Osteocyte (in vitro differentiated cells): ENCODE data around the gene MYO9A. TPM values are rescaled to one million over a fixed set of nuclear protein-coding genes. Genes with fewer than 3 reads are reported as not detected.

Experiments
- DNase-seq: peaks from one replicate; pipeline ENCODE4 v3.0.0; 2021; ENCODE audit warnings: mixed read lengths; ENCODE audit not compliant: unreplicated experiment; ENCODE audit errors: extremely low spot score
- H3K27ac Mint-ChIP-seq: one replicate; pipeline ENCODE4 v1.8.0; 2021; ENCODE audit warnings: mild to moderate bottlenecking, mixed read lengths; ENCODE audit not compliant: unreplicated experiment
- H3K27me3 Mint-ChIP-seq: one replicate; pipeline ENCODE4 v1.8.0; 2021; ENCODE audit warnings: mixed read lengths; ENCODE audit not compliant: unreplicated experiment
- H3K36me3 Mint-ChIP-seq: one replicate; pipeline ENCODE4 v1.8.0; 2021; ENCODE audit warnings: mixed read lengths; ENCODE audit not compliant: unreplicated experiment
- H3K4me1 Mint-ChIP-seq: one replicate; pipeline ENCODE4 v1.8.0; 2021; ENCODE audit warnings: mixed read lengths; ENCODE audit not compliant: unreplicated experiment
- H3K4me3 Mint-ChIP-seq: one replicate; pipeline ENCODE4 v1.8.0; 2021; ENCODE audit warnings: mild to moderate bottlenecking, moderate library complexity, mixed read lengths; ENCODE audit not compliant: unreplicated experiment
- H3K9me3 Mint-ChIP-seq: one replicate; pipeline ENCODE4 v1.8.0; 2021; ENCODE audit warnings: mixed read lengths; ENCODE audit not compliant: unreplicated experiment
- total RNA-seq: library from RNA; stranded (reverse); gene quantifications from 2 replicates; pipeline ENCODE4 v1.2.1, GENCODE V29; 2021
- TF ChIP-seq, protein P1 (sequence below): fragments of 200-600 bp; sonication (generic); IDR thresholded peaks from 2 replicates; pipeline ENCODE4 v1.5.0; 2021; ENCODE audit warnings: antibody characterized with exemption, mild to moderate bottlenecking, moderate library complexity

The MYO9A gene
- total RNA-seq, 1 donor from 2014 or later, result 39.6 TPM

DNA sequence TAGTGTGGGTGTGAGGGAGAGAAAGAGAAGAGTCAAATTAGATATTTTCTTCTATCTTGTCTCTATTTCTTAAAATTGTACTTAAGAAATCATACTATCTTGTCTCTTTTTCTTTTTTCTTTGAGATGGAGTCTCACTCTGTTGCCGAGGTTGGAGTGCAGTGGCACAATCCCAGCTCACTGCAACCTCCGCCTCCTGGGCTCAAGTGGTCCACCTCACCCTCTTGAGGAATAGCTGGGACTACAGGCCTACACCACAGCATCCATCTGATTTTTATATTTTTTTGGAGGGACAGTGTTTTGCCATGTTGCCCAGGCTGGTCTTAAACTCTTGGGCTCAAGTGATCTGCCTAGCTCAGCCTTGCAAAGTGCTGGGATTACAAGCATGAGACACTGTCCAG lies 104.2 kb downstream of the MYO9A start:
- H3K4me3 Mint-ChIP-seq, result no peak overlapping the region
- DNase-seq, result no peak
- H3K27me3 Mint-ChIP-seq, result no peaks in the 10 kb centered on the region
- H3K9me3 Mint-ChIP-seq, result no peaks in the 10 kb centered on the region
- peaks cover 7% of the 10 kb centered on the region for H3K36me3 Mint-ChIP-seq
- peaks cover 3% of the 10 kb centered on the region for H3K4me1 Mint-ChIP-seq
- TF ChIP-seq, protein P1, sequence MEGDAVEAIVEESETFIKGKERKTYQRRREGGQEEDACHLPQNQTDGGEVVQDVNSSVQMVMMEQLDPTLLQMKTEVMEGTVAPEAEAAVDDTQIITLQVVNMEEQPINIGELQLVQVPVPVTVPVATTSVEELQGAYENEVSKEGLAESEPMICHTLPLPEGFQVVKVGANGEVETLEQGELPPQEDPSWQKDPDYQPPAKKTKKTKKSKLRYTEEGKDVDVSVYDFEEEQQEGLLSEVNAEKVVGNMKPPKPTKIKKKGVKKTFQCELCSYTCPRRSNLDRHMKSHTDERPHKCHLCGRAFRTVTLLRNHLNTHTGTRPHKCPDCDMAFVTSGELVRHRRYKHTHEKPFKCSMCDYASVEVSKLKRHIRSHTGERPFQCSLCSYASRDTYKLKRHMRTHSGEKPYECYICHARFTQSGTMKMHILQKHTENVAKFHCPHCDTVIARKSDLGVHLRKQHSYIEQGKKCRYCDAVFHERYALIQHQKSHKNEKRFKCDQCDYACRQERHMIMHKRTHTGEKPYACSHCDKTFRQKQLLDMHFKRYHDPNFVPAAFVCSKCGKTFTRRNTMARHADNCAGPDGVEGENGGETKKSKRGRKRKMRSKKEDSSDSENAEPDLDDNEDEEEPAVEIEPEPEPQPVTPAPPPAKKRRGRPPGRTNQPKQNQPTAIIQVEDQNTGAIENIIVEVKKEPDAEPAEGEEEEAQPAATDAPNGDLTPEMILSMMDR, result no peak
- no peak overlapping the region for H3K27ac Mint-ChIP-seq

DNA sequence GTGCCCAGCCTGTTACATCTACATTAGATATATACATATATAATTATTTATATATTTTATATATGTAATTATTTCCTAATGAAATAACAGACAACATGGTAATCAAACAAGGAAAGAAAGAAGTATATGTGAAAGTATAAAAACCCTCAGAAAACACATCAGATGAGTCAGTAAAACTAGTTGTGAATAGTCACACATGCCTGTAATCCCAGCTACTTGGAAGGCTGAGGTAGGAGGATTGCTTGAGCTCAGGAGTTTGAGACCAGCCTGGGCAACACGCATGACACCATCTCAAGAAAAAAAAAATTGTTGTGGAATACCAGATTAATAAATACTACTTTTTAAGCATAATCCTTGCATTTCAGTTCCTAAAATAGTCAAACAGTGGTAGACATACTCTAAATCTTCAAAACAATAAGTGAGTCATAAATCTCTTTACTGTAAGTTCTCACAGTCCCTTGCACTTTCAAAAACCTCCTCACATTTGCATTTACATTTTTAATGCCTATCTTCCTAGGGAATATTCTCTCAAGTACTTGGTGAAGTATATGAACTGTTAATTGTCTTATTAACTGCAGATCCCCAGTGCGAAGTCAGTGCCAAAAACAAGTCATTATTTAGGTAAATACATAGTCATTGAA lies 106.5 kb downstream of the MYO9A start:
- no peak for DNase-seq
- Mint-ChIP-seq H3K27ac (no peak overlapping the region), H3K9me3 (no peaks in the 10 kb centered on the region), H3K36me3 (peaks cover 17% of the 10 kb centered on the region), H3K4me1 (peaks cover 6% of the 10 kb centered on the region), H3K27me3 (no peaks in the 10 kb centered on the region), H3K4me3 (no peak overlapping the region)
- TF ChIP-seq, protein P1, result no peak

DNA sequence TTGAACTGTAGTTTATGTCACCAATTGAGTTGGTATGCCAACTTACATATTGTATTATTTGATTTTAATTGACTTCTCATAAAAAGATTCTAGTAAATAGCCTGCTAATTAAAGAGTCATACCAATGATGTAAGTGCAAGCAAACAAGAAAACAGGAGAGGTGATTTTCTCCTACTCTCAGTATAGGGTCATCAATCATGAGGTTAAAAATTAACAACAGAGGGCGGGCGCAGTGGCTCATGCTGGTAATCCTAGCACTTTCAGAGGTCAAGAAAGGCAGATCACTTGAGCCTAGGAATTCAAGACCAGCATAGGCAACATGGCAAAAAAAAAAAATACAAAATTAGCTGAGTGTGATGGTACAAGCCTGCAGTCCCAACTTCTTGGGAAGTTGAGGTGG lies 108.7 kb downstream of the MYO9A start:
- Mint-ChIP-seq H3K36me3 (peaks cover 26% of the 10 kb centered on the region), H3K4me3 (no peak overlapping the region), H3K27me3 (no peaks in the 10 kb centered on the region), H3K27ac (no peak overlapping the region), H3K4me1 (peaks cover 6% of the 10 kb centered on the region), H3K9me3 (no peaks in the 10 kb centered on the region)
- TF ChIP-seq, protein P1, result no peak
- DNase-seq, result no peak

DNA sequence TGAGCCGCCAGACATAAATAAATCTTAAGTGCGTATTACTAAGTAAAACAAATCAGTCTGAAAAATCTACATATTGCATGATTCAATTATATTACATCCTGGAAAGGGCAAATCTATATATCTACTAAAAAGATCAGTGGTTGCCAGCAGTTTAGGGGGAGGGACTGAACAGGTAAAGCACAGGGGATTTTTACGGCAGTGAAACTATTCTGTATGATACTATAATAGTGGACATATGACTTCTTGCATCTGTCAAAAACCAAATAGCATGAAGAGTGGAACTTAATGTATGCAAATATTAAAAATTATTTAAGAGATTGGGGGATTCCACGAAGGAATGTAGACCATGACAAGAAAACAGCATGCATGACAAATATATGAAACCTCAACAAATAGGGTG lies 111.6 kb downstream of the MYO9A start:
- H3K9me3 Mint-ChIP-seq, result no peaks in the 10 kb centered on the region
- peaks cover 6% of the 10 kb centered on the region for H3K4me1 Mint-ChIP-seq
- H3K27ac Mint-ChIP-seq, result no peak overlapping the region
- TF ChIP-seq, protein P1, result no peak
- H3K36me3 Mint-ChIP-seq, result peaks cover 33% of the 10 kb centered on the region
- H3K4me3 Mint-ChIP-seq, result no peak overlapping the region
- DNase-seq, result no peak
- no peaks in the 10 kb centered on the region for H3K27me3 Mint-ChIP-seq

DNA sequence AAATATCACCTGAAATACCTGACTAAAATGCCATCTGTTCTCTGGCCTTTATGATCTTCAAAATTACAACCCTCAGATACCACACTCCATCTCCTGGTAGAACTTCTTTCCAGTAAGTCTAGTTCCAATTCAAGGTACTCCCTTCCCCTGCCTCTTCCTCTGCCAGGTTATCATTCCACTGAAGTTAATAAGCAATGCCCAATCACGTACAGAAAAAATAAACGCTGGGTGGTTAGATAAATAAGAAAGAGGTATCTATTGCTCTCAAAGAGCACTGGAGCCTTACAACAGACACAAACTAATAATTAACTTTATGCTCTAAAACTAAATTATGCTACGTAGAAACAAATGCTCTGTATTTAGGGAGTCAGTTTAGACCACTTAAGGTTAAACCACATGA lies 112.5 kb downstream of the MYO9A start:
- Mint-ChIP-seq H3K4me3 (no peak overlapping the region), H3K27ac (no peak overlapping the region), H3K9me3 (no peaks in the 10 kb centered on the region), H3K36me3 (peaks cover 35% of the 10 kb centered on the region), H3K4me1 (peaks cover 6% of the 10 kb centered on the region), H3K27me3 (no peaks in the 10 kb centered on the region)
- DNase-seq, result no peak
- TF ChIP-seq, protein P1, result no peak
